ENCODE data around the gene GPR87. TPM values are rescaled to one million over a fixed set of nuclear protein-coding genes. Genes with fewer than 3 reads are reported as not detected.

GPR87 gene
- polyA plus RNA-seq, 4 donors = not detected

DNA sequence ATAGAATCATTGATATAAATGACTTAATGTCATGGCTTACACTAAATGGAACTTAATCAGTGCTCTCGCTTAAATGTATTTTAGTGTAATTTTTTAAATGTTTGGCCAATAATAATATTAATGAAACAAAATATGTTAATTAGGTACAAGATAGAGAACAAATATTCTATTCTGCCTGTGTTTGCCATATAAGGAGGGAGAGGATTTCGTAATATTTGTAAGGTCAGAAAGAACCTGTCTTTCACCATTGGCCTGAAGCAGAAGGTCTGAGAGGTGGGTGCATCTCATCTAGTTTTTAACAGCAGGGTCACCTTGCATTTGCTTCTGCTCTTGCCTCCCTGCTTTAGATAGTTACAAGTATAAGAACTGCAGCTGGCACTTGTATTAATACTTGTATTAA is 2.5 kb downstream of the GPR87 start:
- H3K9me3 ChIP-seq (ENCODE audit: control insufficient read depth in 2 of 2, insufficient read depth in 1 of 2, low read depth in 1 of 2, low read length in 1 of 2) = no peaks in the 10 kb centered on the region
- no peak overlapping the region for H3K27ac ChIP-seq (ENCODE audit: low read depth in 1 of 3, low read length in 2 of 3)
- no peaks in the 10 kb centered on the region for H3K27me3 ChIP-seq (ENCODE audit: control insufficient read depth in 3 of 3, insufficient read depth in 3 of 3, low read length in 3 of 3)
- no peaks in the 10 kb centered on the region for H3K36me3 ChIP-seq (ENCODE audit: control insufficient read depth in 3 of 3, insufficient read depth in 2 of 3, low read depth in 1 of 3, low read length in 3 of 3)
- H3K4me1 ChIP-seq (ENCODE audit: control insufficient read depth in 3 of 3, insufficient read depth in 2 of 3, low read depth in 1 of 3, low read length in 2 of 3) = no peaks in the 10 kb centered on the region
- no peak for FAIRE-seq
- no peak for DNase-seq
- WGBS, 3 donors = 72 to 90% (median 74%) methylated on average over 2 of the region's 2 CpGs
- H3K4me3 ChIP-seq (ENCODE audit: low read depth in 1 of 3, low read length in 3 of 3) = no peak overlapping the region

GRCh38 chr3:151312972-151313371 is 3.6 kb downstream of the GPR87 start:
- no peaks in the 10 kb centered on the region for H3K36me3 ChIP-seq (ENCODE audit: control insufficient read depth in 3 of 3, insufficient read depth in 2 of 3, low read depth in 1 of 3, low read length in 3 of 3)
- H3K27ac ChIP-seq (ENCODE audit: low read depth in 1 of 3, low read length in 2 of 3) = no peak overlapping the region
- H3K27me3 ChIP-seq (ENCODE audit: control insufficient read depth in 3 of 3, insufficient read depth in 3 of 3, low read length in 3 of 3) = no peaks in the 10 kb centered on the region
- no peaks in the 10 kb centered on the region for H3K4me1 ChIP-seq (ENCODE audit: control insufficient read depth in 3 of 3, insufficient read depth in 2 of 3, low read depth in 1 of 3, low read length in 2 of 3)
- no peaks in the 10 kb centered on the region for H3K9me3 ChIP-seq (ENCODE audit: control insufficient read depth in 2 of 2, insufficient read depth in 1 of 2, low read depth in 1 of 2, low read length in 1 of 2)
- 79 to 94% (median 91%) methylated on average over 3 of the region's 3 CpGs for WGBS, 3 donors
- no peak overlapping the region for H3K4me3 ChIP-seq (ENCODE audit: low read depth in 1 of 3, low read length in 3 of 3)
- DNase-seq = no peak
- no peak for FAIRE-seq

DNA sequence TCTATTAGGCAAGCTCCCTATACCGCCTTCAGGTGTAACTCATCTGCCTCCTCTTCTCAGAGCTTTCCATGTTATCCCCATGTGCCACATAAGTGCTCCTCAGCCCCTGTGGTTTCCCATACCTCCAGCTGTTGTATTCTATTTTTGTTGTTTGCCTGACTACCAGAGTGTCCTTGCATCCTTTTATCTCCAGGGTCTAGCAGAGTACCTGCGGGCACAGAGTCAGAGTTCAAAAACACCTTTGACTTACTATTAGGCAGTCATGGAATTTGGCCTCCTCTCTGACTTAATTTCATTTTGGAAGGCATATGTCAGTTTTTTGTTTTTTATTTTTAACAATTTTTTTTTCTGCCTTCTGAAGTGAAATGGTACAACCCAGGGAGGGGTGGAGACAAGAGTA is 7.1 kb downstream of the GPR87 start:
- FAIRE-seq = no peak
- no peak overlapping the region for H3K27ac ChIP-seq (ENCODE audit: low read depth in 1 of 3, low read length in 2 of 3)
- H3K4me1 ChIP-seq (ENCODE audit: control insufficient read depth in 3 of 3, insufficient read depth in 2 of 3, low read depth in 1 of 3, low read length in 2 of 3) = no peaks in the 10 kb centered on the region
- 90 to 100% (median 99%) methylated on average over 2 of the region's 2 CpGs for WGBS, 3 donors
- H3K36me3 ChIP-seq (ENCODE audit: control insufficient read depth in 3 of 3, insufficient read depth in 2 of 3, low read depth in 1 of 3, low read length in 3 of 3) = no peaks in the 10 kb centered on the region
- H3K27me3 ChIP-seq (ENCODE audit: control insufficient read depth in 3 of 3, insufficient read depth in 3 of 3, low read length in 3 of 3) = no peaks in the 10 kb centered on the region
- no peaks in the 10 kb centered on the region for H3K9me3 ChIP-seq (ENCODE audit: control insufficient read depth in 2 of 2, insufficient read depth in 1 of 2, low read depth in 1 of 2, low read length in 1 of 2)
- H3K4me3 ChIP-seq (ENCODE audit: low read depth in 1 of 3, low read length in 3 of 3) = no peak overlapping the region
- no peak for DNase-seq

- no peaks in the 10 kb centered on the region for H3K27me3 ChIP-seq (ENCODE audit: control insufficient read depth in 3 of 3, insufficient read depth in 3 of 3, low read length in 3 of 3)
- H3K9me3 ChIP-seq (ENCODE audit: control insufficient read depth in 2 of 2, insufficient read depth in 1 of 2, low read depth in 1 of 2, low read length in 1 of 2) = no peaks in the 10 kb centered on the region
- 82 to 95% (median 89%) methylated on average over 1 of the region's 1 CpG for WGBS, 3 donors
- FAIRE-seq (no peak), DNase-seq (no peak)
- no peaks in the 10 kb centered on the region for H3K4me1 ChIP-seq (ENCODE audit: control insufficient read depth in 3 of 3, insufficient read depth in 2 of 3, low read depth in 1 of 3, low read length in 2 of 3)
- H3K27ac ChIP-seq (ENCODE audit: low read depth in 1 of 3, low read length in 2 of 3) = no peak overlapping the region
- H3K4me3 ChIP-seq (ENCODE audit: low read depth in 1 of 3, low read length in 3 of 3) = no peak overlapping the region
- H3K36me3 ChIP-seq (ENCODE audit: control insufficient read depth in 3 of 3, insufficient read depth in 2 of 3, low read depth in 1 of 3, low read length in 3 of 3) = no peaks in the 10 kb centered on the region
Measured at GRCh38 chr3:151307583-151308488, 8.8 kb downstream of the GPR87 start.

DNA sequence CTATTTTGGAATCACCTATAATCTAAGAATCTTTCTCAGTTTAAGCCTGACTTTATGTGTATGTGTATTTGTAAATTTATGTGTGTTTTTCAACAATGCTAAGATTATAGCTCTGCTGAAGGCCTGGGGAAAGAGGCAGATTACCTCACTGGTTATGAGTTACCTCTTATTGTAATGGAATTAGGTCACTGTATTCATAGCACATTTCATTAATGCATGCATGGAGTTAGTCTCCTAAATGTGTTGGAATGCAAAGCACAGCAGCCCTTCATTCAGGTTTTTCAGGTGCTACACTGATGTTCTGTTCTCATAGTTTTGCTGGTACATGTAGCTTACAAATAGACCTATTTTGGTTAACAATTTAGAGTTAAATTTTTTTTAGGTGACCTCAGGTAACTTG is 9.5 kb downstream of the GPR87 start:
- DNase-seq (no peak), FAIRE-seq (no peak)
- Histone ChIP-seq H3K9me3 (ENCODE audit: control insufficient read depth in 2 of 2, insufficient read depth in 1 of 2, low read depth in 1 of 2, low read length in 1 of 2) (no peaks in the 10 kb centered on the region), H3K27ac (ENCODE audit: low read depth in 1 of 3, low read length in 2 of 3) (no peak overlapping the region), H3K27me3 (ENCODE audit: control insufficient read depth in 3 of 3, insufficient read depth in 3 of 3, low read length in 3 of 3) (no peaks in the 10 kb centered on the region), H3K36me3 (ENCODE audit: control insufficient read depth in 3 of 3, insufficient read depth in 2 of 3, low read depth in 1 of 3, low read length in 3 of 3) (no peaks in the 10 kb centered on the region), H3K4me1 (ENCODE audit: control insufficient read depth in 3 of 3, insufficient read depth in 2 of 3, low read depth in 1 of 3, low read length in 2 of 3) (no peaks in the 10 kb centered on the region), H3K4me3 (ENCODE audit: low read depth in 1 of 3, low read length in 3 of 3) (no peak overlapping the region)

DNA sequence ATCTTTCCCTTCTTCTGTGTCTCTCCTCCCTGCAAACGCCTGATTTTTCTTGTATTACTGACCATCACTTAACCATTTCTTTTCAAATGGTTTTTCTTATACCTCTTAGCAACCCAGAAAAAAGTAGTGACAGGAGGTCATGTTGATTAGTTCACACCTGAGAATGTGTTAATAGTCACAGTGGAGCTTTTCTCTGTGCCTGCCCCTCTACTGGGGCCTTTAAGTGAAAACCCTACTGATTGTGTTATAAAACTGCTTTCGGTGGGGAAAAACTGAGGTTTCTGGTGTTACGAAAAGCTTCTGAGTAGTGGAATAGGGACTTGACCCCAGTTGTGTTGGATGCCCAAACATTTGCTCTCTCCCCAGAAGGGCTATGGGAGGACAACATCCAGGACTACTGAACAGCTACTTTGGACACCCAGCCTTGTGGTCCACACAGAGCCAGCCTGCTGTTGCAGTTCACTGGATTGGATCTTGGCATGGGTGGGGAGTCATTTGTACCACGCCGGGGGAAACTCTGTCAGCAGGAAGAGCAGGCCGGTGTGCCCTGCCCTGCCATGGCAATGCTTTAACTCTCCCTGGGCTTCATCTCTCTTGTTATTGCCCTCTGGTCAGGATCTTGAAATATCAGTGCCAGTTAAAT is 10.3 kb downstream of the GPR87 start:
- FAIRE-seq = no peak
- Histone ChIP-seq H3K4me3 (ENCODE audit: low read depth in 1 of 3, low read length in 3 of 3) (no peak overlapping the region), H3K27ac (ENCODE audit: low read depth in 1 of 3, low read length in 2 of 3) (no peak overlapping the region), H3K9me3 (ENCODE audit: control insufficient read depth in 2 of 2, insufficient read depth in 1 of 2, low read depth in 1 of 2, low read length in 1 of 2) (no peaks in the 10 kb centered on the region), H3K27me3 (ENCODE audit: control insufficient read depth in 3 of 3, insufficient read depth in 3 of 3, low read length in 3 of 3) (no peaks in the 10 kb centered on the region), H3K4me1 (ENCODE audit: control insufficient read depth in 3 of 3, insufficient read depth in 2 of 3, low read depth in 1 of 3, low read length in 2 of 3) (no peaks in the 10 kb centered on the region), H3K36me3 (ENCODE audit: control insufficient read depth in 3 of 3, insufficient read depth in 2 of 3, low read depth in 1 of 3, low read length in 3 of 3) (no peaks in the 10 kb centered on the region)
- 86 to 92% (median 89%) methylated on average over 6 of the region's 6 CpGs for WGBS, 3 donors
- DNase-seq = no peak

GRCh38 chr3:151305775-151306151 is 10.9 kb downstream of the GPR87 start:
- Histone ChIP-seq H3K27me3 (ENCODE audit: control insufficient read depth in 3 of 3, insufficient read depth in 3 of 3, low read length in 3 of 3) (no peaks in the 10 kb centered on the region), H3K9me3 (ENCODE audit: control insufficient read depth in 2 of 2, insufficient read depth in 1 of 2, low read depth in 1 of 2, low read length in 1 of 2) (no peaks in the 10 kb centered on the region), H3K4me1 (ENCODE audit: control insufficient read depth in 3 of 3, insufficient read depth in 2 of 3, low read depth in 1 of 3, low read length in 2 of 3) (no peaks in the 10 kb centered on the region), H3K36me3 (ENCODE audit: control insufficient read depth in 3 of 3, insufficient read depth in 2 of 3, low read depth in 1 of 3, low read length in 3 of 3) (no peaks in the 10 kb centered on the region), H3K4me3 (ENCODE audit: low read depth in 1 of 3, low read length in 3 of 3) (no peak overlapping the region), H3K27ac (ENCODE audit: low read depth in 1 of 3, low read length in 2 of 3) (no peak overlapping the region)
- WGBS, 3 donors = 88 to 95% (median 92%) methylated on average over 4 of the region's 4 CpGs
- FAIRE-seq (no peak), DNase-seq (no peak)

DNA sequence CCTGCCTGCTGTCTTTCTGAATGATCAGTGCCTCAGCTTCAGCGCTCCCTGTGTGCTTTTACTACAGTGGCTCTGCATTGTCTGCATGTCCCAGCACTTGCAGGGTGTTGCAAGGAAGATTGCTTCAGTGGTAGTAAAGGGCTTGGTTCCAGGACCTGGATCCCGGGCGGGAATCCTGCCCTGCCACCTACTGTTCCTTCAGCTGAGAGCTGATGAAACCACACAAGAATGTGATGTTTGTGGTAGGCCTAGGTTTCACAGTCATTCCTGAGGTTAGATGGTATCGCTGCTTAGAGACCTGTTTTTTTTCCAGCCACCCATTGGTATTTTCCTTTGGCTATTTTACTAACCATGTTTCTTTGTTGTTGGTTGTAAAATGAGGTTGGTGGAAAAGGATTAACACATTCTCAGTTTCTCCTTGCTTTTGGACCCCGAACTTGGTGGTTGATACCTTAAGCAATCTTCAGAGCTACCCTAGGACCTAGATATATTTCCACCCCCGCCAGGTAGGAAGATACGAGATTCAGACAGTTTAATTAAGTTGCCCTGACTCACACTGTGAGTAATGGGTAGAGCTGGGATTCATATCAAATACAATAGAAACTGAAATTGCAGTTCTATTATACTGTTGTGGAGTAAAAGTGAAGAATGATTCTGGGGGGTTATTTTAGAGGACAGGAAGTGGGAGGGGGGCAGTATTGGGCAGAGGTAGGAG is 11.4 kb downstream of the GPR87 start:
- FAIRE-seq (no peak), DNase-seq (peak in 1 of 2 donors; percentile 69)
- no peaks in the 10 kb centered on the region for H3K27me3 ChIP-seq (ENCODE audit: control insufficient read depth in 3 of 3, insufficient read depth in 3 of 3, low read length in 3 of 3)
- no peak overlapping the region for H3K4me3 ChIP-seq (ENCODE audit: low read depth in 1 of 3, low read length in 3 of 3)
- no peaks in the 10 kb centered on the region for H3K36me3 ChIP-seq (ENCODE audit: control insufficient read depth in 3 of 3, insufficient read depth in 2 of 3, low read depth in 1 of 3, low read length in 3 of 3)
- 68 to 74% (median 70%) methylated on average over 7 of the region's 7 CpGs for WGBS, 3 donors
- H3K9me3 ChIP-seq (ENCODE audit: control insufficient read depth in 2 of 2, insufficient read depth in 1 of 2, low read depth in 1 of 2, low read length in 1 of 2) = no peaks in the 10 kb centered on the region
- H3K4me1 ChIP-seq (ENCODE audit: control insufficient read depth in 3 of 3, insufficient read depth in 2 of 3, low read depth in 1 of 3, low read length in 2 of 3) = no peaks in the 10 kb centered on the region
- no peak overlapping the region for H3K27ac ChIP-seq (ENCODE audit: low read depth in 1 of 3, low read length in 2 of 3)
